ENCODE results near the gene RRP12.
"Not testable (repeated sequence)": the region's sequence is repeated elsewhere in the genome, so short reads cannot be mapped to it uniquely, and the experiment has no call there.

RRP12 gene

GRCh38 chr10:97372233-97372875, 28.8 kb downstream of the RRP12 start:
- DNase-seq (ENCODE audit: low spot score) = no peak
- no peak for FAIRE-seq

GRCh38 chr10:97371696-97372095, 29.4 kb downstream of the RRP12 start:
- FAIRE-seq = no peak
- DNase-seq (ENCODE audit: low spot score) = no peak

- FAIRE-seq (no peak), DNase-seq (ENCODE audit: low spot score) (no peak)
Observed at GRCh38 chr10:97367126-97367649, 34.0 kb downstream of the RRP12 start.

GRCh38 chr10:97366572-97366971, 34.6 kb downstream of the RRP12 start:
- no peak for DNase-seq (ENCODE audit: low spot score)

GRCh38 chr10:97365761-97366351, 35.3 kb downstream of the RRP12 start:
- no peak for FAIRE-seq
- no peak for DNase-seq (ENCODE audit: low spot score)

More at GRCh38 chr10:97366572-97366971, 34.6 kb downstream of the RRP12 start:
- no peak for FAIRE-seq

- DNase-seq (ENCODE audit: low spot score) (no peak), FAIRE-seq (no peak)
Observed at GRCh38 chr10:97363071-97363470, 38.1 kb downstream of the RRP12 start.

- no peak for DNase-seq (ENCODE audit: low spot score)
- FAIRE-seq = no peak
Observed at GRCh38 chr10:97362310-97363033, 38.7 kb downstream of the RRP12 start.

- DNase-seq (ENCODE audit: low spot score) = no peak
- FAIRE-seq = no peak
Observed at GRCh38 chr10:97361537-97361901, 39.6 kb downstream of the RRP12 start.

- FAIRE-seq (no peak), DNase-seq (ENCODE audit: low spot score) (no peak)
Observed at GRCh38 chr10:97360705-97361536, 40.2 kb downstream of the RRP12 start.

GRCh38 chr10:97358781-97359180, 42.4 kb downstream of the RRP12 start:
- DNase-seq (ENCODE audit: low spot score) (no peak), FAIRE-seq (no peak)

- FAIRE-seq (no peak), DNase-seq (ENCODE audit: low spot score) (no peak)
Observed at GRCh38 chr10:97358349-97358748, 42.8 kb downstream of the RRP12 start.

- FAIRE-seq (no peak), DNase-seq (ENCODE audit: low spot score) (no peak)
Observed at GRCh38 chr10:97356918-97357317, 44.2 kb downstream of the RRP12 start.

- DNase-seq (ENCODE audit: low spot score) = no peak
- FAIRE-seq = no peak
Observed at GRCh38 chr10:97356318-97356914, 44.7 kb downstream of the RRP12 start.

GRCh38 chr10:97355571-97355975, 45.6 kb downstream of the RRP12 start:
- FAIRE-seq (no peak), DNase-seq (ENCODE audit: low spot score) (no peak)

- no peak for FAIRE-seq
Observed at GRCh38 chr10:97353945-97354344, 47.2 kb downstream of the RRP12 start.

GRCh38 chr10:97349752-97350513, 51.2 kb downstream of the RRP12 start:
- DNase-seq (ENCODE audit: low spot score) (no peak), FAIRE-seq (no peak)

More at GRCh38 chr10:97353945-97354344, 47.2 kb downstream of the RRP12 start:
- DNase-seq (ENCODE audit: low spot score) = no peak

- no peak for FAIRE-seq
- no peak for DNase-seq (ENCODE audit: low spot score)
Observed at GRCh38 chr10:97347317-97347716, 53.8 kb downstream of the RRP12 start.

- FAIRE-seq = not testable (repeated sequence)
Observed at GRCh38 chr10:97343664-97344063, 57.5 kb downstream of the RRP12 start.

GRCh38 chr10:97341416-97341815, 59.7 kb downstream of the RRP12 start:
- FAIRE-seq (no peak), DNase-seq (ENCODE audit: low spot score) (no peak)

More at GRCh38 chr10:97343664-97344063, 57.5 kb downstream of the RRP12 start:
- DNase-seq (ENCODE audit: low spot score) = not testable (repeated sequence)

GRCh38 chr10:97338041-97338440, 63.1 kb downstream of the RRP12 start:
- FAIRE-seq = no peak
- DNase-seq (ENCODE audit: low spot score) = no peak

All from RCC 7860 (cell line).